ENCODE measurements around the gene DNAJC17.

GRCh38 chr15:40823572-40824343, 16.5 kb upstream of the DNAJC17 start:
- TF ChIP-seq CTCF (IDR thresholded peaks at IDR 0.05) (peak in 2 of 5 experiments; percentile 40 to 45), POLR2AphosphoS5 (IDR thresholded peaks at IDR 0.05) (no peak), POLR2A (IDR thresholded peaks at IDR 0.05) (no peak)
